Sciatic nerve (tissue), 2 donors: ENCODE data around the gene RINL. TPM values are rescaled to one million over a fixed set of nuclear protein-coding genes. Genes with fewer than 3 reads are reported as not detected.
"Not testable (repeated sequence)": the region's sequence is repeated elsewhere in the genome, so short reads cannot be mapped to it uniquely, and the experiment has no call there.

Experiments
- ATAC-seq: fragments of 200-7000 bp; cut with Tn5 transposase; one replicate; pipeline ENCODE4 v1.9.1; 2020; ENCODE audit warnings: mild to moderate bottlenecking, moderate library complexity
- DNase-seq: peaks from one replicate; pipeline ENCODE4 v3.0.0-alpha.2; 2020; ENCODE audit warnings: low spot score
- intact Hi-C: fragments of 100-400 bp; cut with DNase I; formaldehyde crosslinking; loops from one replicate; pipeline ENCODE4 v1.14.2; 2022
- total RNA-seq: library from RNA; stranded (reverse); fragmentation: NEBNext Ultra II Directional; extraction: Animal tissue kit (Norgen Biotek cat#: 25700); gene quantifications from one replicate; pipeline ENCODE4 v1.2.1, GENCODE V29; 2021
- donor health status: DM: no; HTN: no; CAD: no.
- donor health status: DM: no; HTN: no; CAD: no.

Gene RINL
- total RNA-seq, 1 donor from 2014 or later = 9.6 TPM

DNA sequence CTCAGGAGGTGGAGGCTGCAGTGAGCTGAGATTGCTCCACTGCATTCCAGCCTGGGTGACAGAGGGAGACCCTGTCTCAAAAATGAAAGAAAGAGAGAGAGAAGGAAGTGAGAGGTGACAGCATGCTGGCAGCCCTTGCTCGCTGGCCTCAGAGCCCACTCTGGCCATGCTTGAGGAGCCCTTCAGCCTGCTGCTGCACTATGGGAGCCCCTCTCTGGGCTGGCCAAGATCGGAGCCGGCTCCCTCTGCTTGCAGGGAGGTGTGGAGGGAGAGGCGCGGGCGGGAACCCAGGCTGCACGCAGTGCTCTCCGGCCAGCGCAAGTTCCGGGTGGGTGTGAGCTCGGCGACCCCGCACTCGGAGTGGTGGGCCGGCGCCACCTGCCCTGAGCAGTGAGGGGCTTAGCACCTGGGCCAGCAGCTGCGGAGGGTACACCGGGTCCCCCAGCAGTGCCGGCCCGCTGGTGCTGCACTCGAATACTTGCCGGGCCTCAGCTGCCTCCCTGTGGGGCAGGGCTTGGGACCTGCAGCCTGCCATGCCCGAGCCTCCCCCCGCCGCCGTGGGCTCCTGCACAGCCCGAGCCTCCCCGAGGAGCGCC, 56.7 kb downstream of the RINL start:
- ATAC-seq, intact Hi-C loops, DNase-seq: not testable (repeated sequence)

DNA sequence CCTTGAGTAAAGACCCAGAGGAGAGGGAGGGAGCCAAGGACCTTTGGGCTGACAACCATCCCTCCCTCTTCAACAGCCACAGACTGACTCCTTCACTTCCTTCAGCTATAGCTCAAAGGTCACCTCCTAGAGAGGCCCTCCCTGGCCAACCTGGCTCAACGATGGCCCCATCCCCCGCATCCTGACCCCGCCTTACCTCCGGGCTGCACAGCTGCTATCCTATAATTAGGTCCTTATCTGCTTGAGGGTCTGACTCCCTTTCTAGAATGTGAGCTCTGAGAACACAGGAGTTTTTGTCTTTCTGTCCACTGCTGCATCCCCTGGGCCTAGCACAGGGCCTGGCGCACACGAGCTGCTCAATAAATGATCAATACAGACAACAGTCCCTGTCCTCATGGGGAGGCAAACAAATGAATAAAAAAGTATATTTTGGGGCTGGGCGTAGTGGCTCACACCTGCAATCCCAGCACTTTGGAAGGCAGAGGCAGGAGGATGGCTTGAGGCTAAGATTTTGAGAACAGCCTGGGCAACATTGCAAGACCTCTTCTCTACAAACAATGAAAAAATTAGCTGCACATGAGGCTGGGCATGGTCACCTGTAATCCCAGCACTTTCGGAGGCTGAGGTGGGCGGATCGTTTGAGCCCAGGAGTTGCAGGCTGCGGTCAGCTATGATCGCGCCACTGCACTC, 58.7 kb downstream of the RINL start:
- ATAC-seq = no peak
- intact Hi-C loops = no loop called here
- no peak for DNase-seq

Other genes starting within 250 kb of the RINL start
- 597 TPM for gene ACTN4, start 230.6 kb downstream of the RINL start, total RNA-seq
- gene CAPN12, start 133.8 kb downstream of the RINL start, total RNA-seq = 5.6 TPM
- not detected for gene LGALS7, start 104.8 kb downstream of the RINL start, total RNA-seq
- not detected for gene LGALS7B, start 89.1 kb downstream of the RINL start, total RNA-seq
- 1.3 TPM for gene LGALS4, start 65.3 kb downstream of the RINL start, total RNA-seq
- gene ECH1, start 46.5 kb downstream of the RINL start, total RNA-seq = 106 TPM
- gene HNRNPL, start 28.3 kb downstream of the RINL start, total RNA-seq = 192 TPM
- 86.4 TPM for gene SIRT2, start 21.3 kb upstream of the RINL start, total RNA-seq
- gene NFKBIB, start 21.7 kb upstream of the RINL start, total RNA-seq = 14.6 TPM
- gene CCER2, start 33.9 kb upstream of the RINL start, total RNA-seq = 0.80 TPM
- gene SARS2, start 52.5 kb upstream of the RINL start, total RNA-seq = 17.9 TPM
- 12.1 TPM for gene MRPS12, start 52.7 kb upstream of the RINL start, total RNA-seq
- 30.0 TPM for gene FBXO17, start 97.5 kb upstream of the RINL start, total RNA-seq
- gene FBXO27, start 154.3 kb upstream of the RINL start, total RNA-seq = 13.4 TPM
- gene ACP7, start 206.1 kb upstream of the RINL start, total RNA-seq = 1.6 TPM
- gene PAK4, start 247.5 kb upstream of the RINL start, total RNA-seq = 43.5 TPM